DMS114 treated with DMSO at 0.1 percent for 48 hours (cell line): ENCODE data around the gene BMP7.

ENCODE experiments used
- DNase-seq: peaks from one replicate; lab custom pipeline; 2025; ENCODE audit not compliant: unreplicated experiment; lab: John Stamatoyannopoulos, UW

Gene BMP7

DNA sequence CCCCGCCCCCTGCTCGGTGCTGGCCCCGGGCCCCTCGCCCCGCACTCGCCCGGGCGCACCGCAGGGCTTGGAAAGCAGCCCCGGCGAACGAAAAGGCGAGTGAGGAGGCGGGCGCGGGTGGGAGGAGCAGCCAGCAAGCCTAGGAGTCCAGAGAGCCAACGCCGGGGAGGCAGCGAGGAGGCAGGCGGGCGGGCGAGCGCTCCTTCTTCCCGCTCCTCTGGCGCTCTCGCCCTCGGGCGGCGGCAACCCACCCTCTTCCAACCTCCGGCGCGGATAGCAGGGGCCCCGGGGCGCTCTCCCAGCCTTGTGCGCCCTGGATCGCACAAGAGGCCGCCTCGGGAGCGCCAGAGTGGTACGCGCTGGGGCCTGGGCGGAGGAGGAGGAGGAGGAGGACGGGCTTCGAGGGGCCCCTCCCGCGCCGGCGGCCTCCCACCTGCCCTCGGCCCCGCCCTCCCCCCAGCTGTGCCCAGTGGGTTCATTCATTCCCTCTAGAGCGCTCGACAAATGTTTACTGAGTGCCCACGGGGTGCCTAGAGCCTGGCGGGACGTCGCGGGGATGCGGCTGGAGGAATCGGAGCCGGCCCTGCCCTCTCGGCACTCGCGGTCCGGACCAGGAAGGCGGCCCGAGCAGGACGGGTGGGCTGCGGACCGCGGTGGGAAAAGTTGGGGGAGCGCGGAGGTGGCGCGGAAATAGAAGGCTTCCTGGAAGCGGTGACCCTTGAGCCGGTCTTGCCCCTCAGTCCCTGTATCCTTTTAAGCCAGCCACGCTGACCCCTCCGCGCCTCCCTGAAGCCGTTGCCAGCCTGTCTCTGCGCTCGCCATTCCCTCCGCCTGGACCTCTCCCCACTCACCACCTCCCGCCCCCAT, at the start of gene BMP7:
Gene BMP7, minus strand, starts transcription at position 351 of the 867 bp plus-strand sequence. CDS start 519 bp downstream, outside the sequence.
- no peak for DNase-seq

DNA sequence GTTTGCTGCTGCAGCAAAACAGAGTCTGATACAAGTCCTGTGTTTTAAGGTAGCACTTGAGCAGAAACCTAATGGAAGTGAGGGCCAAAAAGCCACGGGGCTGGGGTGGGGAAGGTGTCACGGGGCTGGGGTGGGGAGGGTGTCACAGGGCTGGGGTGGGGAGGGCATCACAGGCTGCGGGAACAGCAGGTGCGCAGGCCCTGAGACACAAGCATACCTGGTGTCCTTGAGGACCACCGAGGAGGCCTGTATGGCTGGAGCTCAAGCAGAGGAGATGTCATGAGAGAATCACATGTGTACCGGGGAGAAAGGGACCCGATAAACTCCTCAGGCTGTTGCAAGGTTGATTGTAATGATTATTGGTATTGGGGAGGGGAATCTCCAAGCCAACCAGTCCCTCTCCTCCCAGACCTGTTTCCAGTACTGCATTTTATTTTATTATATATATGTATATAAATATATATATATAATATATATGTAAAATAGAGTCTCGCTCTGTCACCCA, 49.6 kb upstream of the BMP7 start:
- DNase-seq = no peak

DNA sequence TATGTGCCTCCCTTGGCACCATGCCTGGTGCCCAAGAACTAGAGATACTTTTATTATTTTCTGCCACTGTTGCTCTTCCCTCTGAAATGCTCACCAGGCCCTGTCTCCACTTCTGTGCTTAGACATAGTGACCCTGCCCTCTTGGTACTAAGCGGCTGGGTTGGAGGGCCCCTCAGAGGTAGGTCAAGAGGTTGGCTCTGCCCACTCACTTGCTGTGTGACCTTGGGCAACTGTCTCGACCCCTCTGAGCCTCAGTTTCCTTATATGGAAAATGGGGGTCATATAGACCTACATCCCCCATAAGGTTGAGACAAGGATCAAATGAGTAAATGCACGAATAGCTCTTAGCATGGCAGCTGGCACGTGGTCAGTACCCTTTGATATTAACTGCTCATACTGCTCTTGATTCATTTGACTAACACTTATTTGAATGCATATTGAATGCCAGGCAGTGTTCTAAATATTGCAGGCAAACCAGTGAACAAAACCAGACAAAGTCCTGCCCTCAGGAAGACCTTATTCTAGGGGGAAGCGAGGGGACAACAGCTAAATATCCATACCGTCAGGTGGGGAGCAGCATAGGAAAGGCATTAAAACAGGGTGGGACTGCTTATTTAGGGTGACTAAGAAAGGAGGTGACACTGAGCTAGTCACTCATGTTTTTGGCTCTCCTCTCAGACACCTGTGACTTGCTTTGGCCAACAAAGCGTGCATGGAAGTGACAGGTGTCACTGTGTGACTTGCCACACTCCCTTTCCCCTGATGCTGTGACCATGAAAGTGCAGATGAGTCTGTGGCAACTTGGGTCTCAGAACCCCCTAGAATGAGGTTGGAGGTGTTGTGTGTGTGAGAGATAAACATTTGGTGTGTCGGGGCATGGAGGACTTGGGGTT, 48.9 kb upstream of the BMP7 start:
- DNase-seq = no peak

DNA sequence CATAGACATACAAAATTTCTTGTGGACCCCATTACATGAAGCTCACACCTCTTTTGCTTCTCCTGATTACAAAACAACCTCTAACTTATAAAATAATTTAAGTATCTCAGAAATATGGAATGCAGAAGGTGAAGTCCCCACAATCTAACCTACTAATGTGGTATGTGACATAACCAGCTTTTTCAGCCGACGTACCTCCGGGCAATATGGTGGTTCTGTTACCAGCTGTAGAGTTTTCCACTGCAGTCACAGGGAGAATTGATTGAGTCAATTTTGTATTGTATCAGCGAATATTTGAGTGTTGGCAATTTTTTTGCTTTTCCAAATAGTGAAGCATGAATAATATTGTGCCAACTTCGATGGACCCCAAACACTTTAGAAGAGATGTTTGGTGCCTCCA, 47.5 kb upstream of the BMP7 start:
- DNase-seq = no peak

DNA sequence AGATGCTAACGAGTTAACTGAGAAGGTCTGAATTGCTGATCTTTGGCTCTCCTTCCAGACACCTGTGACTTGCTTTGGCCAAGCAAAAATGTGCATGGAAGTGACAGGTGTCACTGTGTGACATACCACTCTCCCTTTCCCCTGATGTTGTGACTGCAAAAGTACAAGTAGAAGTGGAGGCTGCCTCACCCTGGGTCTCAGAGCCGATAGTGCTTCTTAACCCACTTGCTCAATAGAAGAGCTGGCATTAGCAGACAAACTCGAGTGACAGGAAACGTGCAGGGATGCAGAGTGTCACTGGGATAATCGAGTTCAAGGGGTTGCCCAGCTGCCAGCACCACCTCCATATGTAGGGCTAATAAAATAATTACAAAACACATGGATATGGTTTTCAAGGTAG, 46.8 kb upstream of the BMP7 start:
- no peak for DNase-seq

DNA sequence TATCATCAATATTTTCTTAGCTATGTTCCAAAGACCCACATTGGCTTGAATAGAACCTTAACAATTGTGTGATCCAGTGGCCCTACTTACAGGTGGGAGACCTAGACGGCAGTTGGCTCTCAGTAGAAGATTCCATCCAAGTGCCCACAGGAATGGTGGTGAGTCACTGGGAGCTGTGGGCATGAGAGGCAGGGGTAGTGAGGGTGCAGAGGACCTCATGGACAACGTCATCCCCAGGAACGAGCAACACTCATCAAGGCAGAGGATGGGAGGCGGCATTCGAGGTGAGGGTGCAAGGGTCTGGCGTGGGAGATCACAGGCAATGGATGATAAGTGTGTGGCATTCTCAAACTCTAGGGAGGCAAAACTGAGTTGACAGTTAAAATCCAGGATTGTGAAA, 45.7 kb upstream of the BMP7 start:
- DNase-seq = no peak

DNA sequence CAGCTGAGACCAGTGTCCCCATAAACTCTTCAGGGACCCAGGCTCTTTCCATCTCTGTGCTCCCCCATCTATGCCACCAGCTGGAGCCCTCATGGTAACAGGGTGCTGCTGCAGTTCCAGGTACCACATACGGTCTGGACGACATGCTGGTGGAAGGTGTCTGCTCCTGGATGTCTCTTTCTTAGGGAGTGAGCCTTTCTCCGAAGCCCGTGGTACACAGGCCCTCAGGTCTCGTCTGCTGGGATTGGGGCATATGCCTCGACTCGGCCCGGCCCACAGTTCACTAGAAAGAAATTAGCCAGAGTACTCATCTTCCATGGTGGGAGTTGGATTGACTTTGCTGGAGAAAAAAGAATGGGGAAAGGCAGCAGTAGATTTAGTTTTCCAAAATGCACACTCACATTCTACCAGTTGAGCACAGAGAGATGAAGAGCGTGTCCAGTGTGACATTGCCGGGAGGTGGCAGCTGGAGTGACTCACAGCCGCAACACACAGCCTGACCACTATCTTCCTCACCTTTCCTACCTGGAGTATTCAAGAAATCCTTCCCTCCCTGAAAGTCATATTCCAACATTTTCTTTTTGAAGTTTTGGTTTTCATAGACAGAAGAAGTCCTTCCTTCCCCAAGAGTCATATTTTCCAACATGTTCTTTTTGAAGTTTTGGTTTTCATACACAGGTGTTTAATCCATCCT, 44.5 kb upstream of the BMP7 start:
- DNase-seq = no peak

DNA sequence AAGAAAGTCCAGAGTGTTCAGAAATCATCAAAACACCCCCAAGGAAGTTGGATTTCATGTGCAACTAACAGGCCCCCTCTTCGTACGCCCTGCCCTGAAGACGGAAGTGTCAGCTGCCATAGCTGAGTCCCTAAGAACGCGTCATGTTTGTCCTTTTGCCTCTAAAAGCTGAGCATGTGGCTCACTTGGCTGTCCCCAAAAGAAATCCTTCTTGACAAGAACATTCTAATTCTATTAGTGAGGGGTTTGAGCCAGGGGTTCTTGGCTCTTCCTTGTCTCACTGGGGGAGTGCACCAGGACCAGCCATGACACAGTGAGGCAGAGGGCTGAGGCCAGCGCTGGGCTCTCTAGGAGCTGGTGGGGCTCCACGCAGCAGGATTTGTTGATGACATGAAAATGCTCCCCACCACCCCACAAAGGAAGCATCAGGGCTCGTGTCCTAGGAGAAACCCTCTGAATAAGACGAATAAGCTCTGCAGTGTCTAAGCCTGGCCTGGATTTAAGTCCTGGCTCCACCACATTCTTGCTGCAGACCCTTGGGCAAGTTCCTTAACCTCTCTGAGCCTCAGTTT, 43.2 kb upstream of the BMP7 start:
- no peak for DNase-seq

DNA sequence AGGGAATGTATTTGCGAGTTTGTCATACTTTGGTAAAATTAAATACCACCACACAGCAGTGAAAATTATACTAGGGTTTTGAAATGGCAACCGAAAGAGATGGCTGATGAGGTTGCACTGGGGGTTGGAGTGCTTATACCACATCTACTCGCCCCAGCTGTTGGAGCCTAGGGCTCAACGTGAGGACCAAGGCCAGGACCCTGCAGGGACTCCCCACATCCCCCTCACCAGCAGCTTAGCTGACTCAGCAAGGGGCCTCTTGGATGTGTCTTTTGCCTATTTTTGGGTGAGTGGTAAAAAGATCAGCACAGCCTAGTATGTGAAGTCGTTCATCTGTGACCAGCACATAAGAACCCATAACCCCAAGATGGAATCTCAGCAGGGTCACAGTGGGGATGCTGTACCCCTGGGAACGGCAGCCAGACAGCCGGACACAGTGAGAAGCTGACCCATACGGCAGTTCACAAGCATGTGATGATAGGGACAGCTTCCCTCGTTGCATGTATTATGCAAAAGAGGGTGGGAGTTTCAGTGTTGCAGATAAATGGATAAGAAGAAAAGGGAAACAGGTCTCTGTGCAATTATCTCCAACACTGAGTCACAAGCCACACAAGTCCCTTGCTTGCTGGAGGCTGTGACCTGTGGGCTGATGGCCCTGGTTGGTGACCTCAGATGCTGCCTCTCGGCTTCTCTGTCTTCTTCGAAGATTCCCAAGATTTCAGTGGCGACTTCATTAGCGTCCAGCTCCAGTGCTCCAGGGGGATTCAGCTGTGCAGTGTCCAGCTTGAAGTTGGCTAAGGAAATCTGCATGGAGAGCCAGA, 42.2 kb upstream of the BMP7 start:
- DNase-seq = no peak

DNA sequence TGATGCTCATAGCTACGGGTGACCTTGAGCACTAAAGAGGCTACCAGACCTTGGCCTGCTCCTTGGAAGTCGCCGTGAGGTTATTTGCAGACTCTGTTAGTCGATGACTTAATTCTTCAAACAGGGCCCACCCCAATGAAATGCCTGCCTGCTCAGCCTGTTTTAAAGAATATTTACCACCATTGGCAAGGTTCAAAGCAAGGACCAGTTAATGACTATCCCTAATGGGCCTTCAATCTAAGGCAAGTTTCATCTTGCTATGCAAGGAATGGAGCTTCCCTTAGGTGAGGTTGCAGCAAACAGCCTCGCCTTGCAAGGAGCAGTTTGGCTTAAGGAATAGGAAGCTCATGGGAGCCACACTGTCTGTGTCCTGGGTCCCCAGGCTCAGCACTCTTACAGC, 40.3 kb upstream of the BMP7 start:
- DNase-seq = no peak

DNA sequence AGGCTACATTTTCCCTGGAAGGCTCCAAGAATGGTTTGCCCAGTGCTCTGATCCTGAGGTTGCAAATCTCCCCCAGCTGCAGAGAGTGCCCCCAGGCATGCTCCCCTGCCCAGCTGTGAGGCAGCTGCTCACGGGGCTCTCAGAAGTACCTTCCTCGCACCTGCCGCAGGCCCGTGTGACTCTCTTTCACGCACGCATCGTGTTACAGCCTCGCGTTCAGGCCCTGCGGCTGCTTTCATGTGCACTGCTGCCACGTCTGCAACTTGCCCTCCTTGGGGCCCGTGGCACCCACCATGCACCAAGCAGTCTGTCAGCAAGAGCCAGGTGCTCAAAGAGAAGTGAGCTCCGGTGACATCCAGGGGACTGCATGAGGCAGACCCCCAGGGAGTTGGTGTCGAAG, 34.6 kb upstream of the BMP7 start:
- DNase-seq = no peak

DNA sequence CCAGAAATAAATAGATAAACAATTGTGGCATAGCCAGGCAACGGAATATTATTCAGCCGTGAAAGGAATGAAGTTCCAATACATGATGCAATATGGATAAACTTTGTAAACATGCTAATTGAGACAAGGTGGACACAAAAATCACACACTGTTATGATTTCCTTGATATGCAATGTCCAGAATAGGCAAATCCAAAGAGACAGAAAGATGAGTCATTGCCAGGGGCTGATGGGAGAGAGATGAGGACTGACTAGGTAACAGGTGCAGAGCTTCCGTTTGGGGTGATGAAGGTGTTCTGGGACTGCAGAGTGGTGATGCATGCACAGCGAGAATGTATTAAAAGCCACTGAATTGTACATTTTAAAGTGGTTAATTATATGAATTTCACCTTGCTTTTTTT, 32.0 kb upstream of the BMP7 start:
- DNase-seq = no peak

DNA sequence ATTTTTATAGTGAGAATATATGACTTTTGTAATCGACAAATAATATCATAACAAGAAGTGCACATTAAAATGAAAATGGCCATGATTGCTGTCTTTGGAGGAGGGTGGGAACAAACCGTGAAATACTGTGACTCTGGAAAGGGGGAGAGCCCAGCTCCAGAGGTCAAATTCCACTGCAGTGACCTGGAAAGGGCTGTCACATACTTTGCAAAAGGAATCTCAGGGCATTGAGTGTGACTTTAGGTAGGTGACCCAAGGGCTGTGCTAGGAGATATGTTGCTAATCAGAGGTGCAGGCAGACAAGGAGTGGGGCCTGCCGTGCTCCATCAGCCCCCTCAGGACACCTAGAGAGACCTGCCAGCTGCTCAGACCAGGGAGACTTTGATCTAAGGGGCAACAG, 28.1 kb upstream of the BMP7 start:
- no peak for DNase-seq

DNA sequence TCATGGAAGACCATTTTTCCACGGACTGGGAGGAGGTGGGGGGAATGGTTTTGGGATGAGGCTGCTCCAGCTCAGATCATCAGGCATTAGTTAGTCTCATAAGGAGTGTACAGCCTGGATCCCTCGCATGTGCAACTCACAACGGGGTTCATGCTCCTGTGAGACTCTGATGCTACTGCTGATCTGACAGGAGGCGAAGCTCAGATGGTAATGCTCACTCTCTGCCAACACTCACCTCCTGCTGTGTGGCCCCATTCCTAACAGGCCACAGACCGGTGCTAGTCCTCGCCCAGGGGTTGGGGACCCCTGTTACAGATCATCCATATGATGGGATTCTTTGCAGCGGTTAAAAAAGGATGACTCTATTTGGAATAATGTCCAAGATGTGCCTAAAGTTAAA, 27.6 kb upstream of the BMP7 start:
- DNase-seq = no peak

DNA sequence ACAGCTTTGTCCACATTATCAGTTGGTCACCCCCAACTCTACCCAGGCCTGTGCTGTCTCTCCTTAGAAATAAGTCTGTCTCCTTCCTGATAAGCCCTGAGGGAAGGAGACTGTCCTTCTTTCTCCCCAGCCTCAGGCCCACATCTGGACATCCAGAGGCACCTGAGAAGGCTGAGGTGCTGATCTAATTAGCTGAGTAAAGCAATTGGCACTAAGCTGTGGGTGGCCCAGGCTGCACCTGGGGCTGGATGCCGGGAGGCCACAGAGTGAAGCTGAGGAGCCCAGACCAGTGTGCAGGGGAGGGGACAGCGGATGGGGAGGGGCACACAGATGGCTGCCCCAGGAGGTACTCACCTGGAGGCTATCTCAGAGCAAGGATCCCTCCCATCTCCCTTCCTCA, 26.2 kb upstream of the BMP7 start:
- no peak for DNase-seq

DNA sequence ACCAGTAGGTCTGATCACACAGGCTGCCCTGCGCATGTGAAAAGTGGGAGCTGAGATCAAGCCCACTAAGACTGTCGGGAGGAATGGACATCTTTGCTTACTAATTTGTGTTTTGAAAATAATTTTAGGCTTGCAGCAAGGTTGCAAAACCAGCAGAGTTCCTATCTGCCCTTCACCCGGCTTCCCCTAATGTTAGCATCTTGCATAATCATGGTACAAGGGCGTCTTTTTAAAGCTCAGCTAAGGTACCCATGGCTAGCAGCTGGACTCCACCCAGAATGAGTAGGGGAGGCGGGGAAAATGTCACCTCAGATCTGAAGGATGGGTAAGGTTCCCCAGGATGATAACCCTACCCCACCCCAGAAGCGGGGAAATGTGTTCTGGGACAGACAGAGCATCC, 25.3 kb upstream of the BMP7 start:
- no peak for DNase-seq

DNA sequence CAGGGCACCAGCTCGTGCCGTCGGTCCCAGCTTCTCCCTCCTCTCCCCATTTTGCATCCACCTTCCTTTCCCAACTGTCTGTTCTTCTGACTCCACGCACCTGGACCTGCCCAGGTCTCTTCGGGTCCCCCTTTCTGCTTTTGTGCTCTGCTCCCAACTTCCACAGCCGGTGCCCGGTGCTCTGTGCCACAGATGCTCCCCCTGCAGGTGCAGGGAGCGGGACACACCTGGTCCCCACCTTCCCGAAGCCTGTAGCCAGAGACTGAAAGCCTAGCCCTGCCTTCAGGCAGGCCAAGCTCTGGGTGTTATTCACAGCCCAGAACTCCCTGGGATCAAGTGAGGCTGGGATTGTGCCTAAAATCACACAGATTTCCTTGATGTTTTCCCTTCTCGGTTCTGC, 24.6 kb upstream of the BMP7 start:
- DNase-seq = no peak

DNA sequence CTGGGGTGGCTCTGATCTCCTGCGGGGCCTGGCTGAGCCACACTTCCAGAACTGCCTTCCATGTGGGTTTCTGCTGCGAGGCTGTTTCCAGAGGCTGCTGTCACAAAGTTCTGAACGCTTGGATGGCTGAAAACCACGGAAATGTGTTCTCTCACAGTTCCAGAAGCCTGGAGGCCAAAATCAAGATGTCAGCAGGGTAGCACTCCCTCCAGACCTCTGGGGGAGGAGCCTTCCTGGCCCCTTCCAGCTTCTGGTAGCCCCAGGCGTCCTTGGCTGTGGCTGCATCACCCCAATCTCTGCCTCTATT, 23.7 kb upstream of the BMP7 start:
- DNase-seq = no peak

DNA sequence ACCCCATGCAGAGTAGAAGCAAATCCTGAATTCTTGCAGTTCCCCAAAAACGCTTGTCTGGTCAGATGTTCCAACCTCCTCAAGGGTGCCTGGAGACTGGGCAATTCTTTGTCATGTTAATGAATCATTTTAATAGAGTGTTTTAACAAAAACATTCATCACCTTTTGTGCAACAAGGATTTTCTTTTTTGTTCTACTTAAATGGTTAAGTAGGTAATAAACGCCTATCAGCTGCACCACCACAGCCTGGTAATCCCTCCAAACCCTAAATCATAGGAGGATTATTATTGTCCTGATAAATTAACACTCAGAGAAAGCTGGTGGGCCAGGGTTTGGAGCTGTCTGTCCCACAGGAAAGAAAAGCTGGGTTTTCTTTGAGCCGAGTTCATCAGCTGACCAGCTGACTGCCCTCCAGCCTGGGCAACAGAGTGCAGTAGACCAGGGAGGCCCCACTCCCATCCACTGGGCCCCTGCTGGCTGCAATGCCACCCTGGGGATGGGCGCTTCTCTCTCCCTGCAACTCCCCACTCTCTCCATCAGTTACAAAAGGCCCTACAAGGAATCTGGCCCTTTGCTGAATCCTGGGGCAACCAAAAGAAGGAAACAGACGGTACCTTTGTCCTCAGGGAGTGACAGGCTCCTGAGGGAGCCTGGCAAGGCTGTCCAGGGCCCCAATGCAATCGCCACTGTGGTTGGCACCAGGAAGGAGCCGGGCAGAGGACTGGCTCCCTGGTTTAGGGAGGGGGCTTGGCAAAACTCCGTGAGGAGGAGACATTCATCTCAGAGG, 23.1 kb upstream of the BMP7 start:
- no peak for DNase-seq
